NCI-H510A (cell line): ENCODE data around the gene HMGB2.
A peak's percentile ranks its signal among the peaks of the same experiment; 100 is the strongest.

Source experiments
- DNase-seq: peaks from one replicate; lab custom pipeline; 2025; lab: John Stamatoyannopoulos, UW

Gene HMGB2

GRCh38 chr4:173334891-173335752, 964 bp upstream of the HMGB2 start:
- DNase-seq, result peak; percentile 60

GRCh38 chr4:173333658-173334084, 487 bp downstream of the HMGB2 start:
- DNase-seq, result peak; percentile 36

GRCh38 chr4:173332963-173333657, 1.0 kb downstream of the HMGB2 start:
- DNase-seq, result no peak

- DNase-seq, result no peak
Observed at GRCh38 chr4:173332021-173332487, 2.1 kb downstream of the HMGB2 start.

- no peak for DNase-seq
Observed at GRCh38 chr4:173330590-173330989, 3.6 kb downstream of the HMGB2 start.

- DNase-seq, result no peak
Observed at GRCh38 chr4:173328236-173328901, 5.8 kb downstream of the HMGB2 start.

GRCh38 chr4:173325007-173325736, 9.0 kb downstream of the HMGB2 start:
- DNase-seq, result no peak

GRCh38 chr4:173319696-173320095, 14.5 kb downstream of the HMGB2 start:
- DNase-seq, result no peak

- no peak for DNase-seq
Observed at GRCh38 chr4:173318648-173319211, 15.4 kb downstream of the HMGB2 start.

GRCh38 chr4:173318240-173318639, 15.9 kb downstream of the HMGB2 start:
- no peak for DNase-seq

- peak; percentile 1 for DNase-seq
Observed at GRCh38 chr4:173317004-173317403, 17.2 kb downstream of the HMGB2 start.

- DNase-seq, result no peak
Observed at GRCh38 chr4:173316060-173316459, 18.1 kb downstream of the HMGB2 start.

- no peak for DNase-seq
Observed at GRCh38 chr4:173314715-173315114, 19.4 kb downstream of the HMGB2 start.

GRCh38 chr4:173311368-173311767, 22.8 kb downstream of the HMGB2 start:
- DNase-seq, result no peak

GRCh38 chr4:173307778-173308177, 26.4 kb downstream of the HMGB2 start:
- no peak for DNase-seq

- DNase-seq, result no peak
Observed at GRCh38 chr4:173301518-173302201, 32.5 kb downstream of the HMGB2 start.

- DNase-seq, result no peak
Observed at GRCh38 chr4:173294444-173294843, 39.7 kb downstream of the HMGB2 start.

- DNase-seq, result no peak
Observed at GRCh38 chr4:173293663-173294062, 40.5 kb downstream of the HMGB2 start.

- no peak for DNase-seq
Observed at GRCh38 chr4:173291899-173292298, 42.3 kb downstream of the HMGB2 start.

GRCh38 chr4:173289353-173289727, 44.8 kb downstream of the HMGB2 start:
- DNase-seq, result no peak
